ENCODE measurements around the gene SCCPDH. TPM values are rescaled to one million over a fixed set of nuclear protein-coding genes. Genes with fewer than 3 reads are reported as not detected.

Gene SCCPDH
- polyA plus RNA-seq, 2 of the 4 experiments (the other 2 are of a cell fraction), result 49.3 to 59.8 TPM

DNA sequence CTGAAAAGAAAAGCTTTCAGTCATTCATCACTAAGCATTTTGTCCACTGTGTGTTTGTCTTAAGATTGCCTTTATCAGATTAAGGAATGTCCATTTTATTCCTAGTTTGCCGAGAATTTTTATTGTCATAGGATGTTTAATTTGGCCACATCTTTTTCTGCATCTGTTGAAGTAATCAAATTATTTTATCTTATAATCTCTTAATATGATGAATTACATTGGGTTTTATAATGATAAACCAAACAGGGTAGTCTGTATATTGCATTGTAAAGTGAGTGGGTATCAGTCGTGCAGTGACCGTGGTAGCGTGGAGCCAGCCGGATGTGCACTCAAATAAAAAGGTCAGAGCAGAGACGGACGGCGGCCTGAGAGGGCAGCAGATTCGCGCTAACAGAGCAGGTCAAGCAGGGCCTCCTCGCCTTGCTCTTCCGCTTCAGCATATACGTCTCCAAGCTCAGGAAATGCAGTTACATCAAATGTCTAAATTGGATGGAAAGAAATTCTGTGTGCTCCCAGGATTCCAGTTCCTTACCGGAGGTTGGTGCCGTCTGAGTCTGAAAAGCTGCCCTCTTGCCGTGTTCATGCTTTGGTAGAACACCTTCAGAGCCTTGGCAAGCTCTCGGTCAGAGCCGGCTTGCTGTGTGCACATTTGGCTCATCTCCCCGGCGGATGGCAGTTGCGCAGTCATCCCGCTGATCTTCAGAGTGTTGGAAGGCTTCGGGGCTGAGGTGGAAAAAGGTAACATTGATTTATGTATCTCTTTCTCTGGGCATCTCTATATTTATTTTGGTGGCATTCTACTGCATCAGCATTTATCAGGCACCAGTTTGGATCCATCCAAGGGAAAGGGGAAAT is 51.5 kb downstream of the SCCPDH start:
- ChIA-PET POLR2A (no interaction called here), CTCF (no interaction called here)
- WGBS (ENCODE audit: missing lambda C conversion rate), result 91% methylated on average over 23 of the region's 23 CpGs
- Histone ChIP-seq H3K4me2 (no peak overlapping the region), H3K4me3 (no peak overlapping the region), H3K4me1 (no peaks in the 10 kb centered on the region), H3K9me3 (no peaks in the 10 kb centered on the region), H3K27ac (no peak overlapping the region)
- DNase-seq (ENCODE audit: low read depth in 1 of 2, low spot score in 1 of 2) (no peak), FAIRE-seq (no peak), ATAC-seq (no peak)
- no peak for TF ChIP-seq KDM5A (IDR thresholded peaks at IDR 0.05)
- TF ChIP-seq MAFK (IDR thresholded peaks at IDR 0.05; ENCODE audit: partially characterized antibody), result peak; percentile 32

DNA sequence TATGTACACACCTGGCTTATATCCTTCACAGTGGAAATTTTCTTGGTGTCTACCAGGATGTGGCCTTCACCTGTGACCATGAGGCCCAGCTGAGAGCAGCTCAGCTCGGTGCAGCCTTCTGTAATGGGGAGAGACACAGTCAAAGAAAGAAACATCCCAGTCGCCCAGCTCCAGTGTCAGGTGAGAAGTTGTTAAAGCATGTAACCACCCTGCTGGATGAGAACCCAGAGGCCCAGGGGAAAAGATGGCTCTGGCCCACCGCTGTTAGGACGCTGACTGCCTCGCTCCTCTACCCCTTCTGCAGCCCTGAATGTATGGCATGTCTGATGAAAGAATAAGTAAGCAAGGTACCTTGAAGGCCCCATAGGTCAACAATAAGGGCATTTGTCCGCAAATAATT is 52.7 kb downstream of the SCCPDH start:
- no peak for TF ChIP-seq PHF8 (IDR thresholded peaks at IDR 0.05; ENCODE audit: borderline replicate concordance, low read depth)
- TF ChIP-seq RCOR1 (IDR thresholded peaks at IDR 0.05; ENCODE audit: low read depth, low read length), result no peak
- TF ChIP-seq, protein P1, sequence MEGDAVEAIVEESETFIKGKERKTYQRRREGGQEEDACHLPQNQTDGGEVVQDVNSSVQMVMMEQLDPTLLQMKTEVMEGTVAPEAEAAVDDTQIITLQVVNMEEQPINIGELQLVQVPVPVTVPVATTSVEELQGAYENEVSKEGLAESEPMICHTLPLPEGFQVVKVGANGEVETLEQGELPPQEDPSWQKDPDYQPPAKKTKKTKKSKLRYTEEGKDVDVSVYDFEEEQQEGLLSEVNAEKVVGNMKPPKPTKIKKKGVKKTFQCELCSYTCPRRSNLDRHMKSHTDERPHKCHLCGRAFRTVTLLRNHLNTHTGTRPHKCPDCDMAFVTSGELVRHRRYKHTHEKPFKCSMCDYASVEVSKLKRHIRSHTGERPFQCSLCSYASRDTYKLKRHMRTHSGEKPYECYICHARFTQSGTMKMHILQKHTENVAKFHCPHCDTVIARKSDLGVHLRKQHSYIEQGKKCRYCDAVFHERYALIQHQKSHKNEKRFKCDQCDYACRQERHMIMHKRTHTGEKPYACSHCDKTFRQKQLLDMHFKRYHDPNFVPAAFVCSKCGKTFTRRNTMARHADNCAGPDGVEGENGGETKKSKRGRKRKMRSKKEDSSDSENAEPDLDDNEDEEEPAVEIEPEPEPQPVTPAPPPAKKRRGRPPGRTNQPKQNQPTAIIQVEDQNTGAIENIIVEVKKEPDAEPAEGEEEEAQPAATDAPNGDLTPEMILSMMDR (IDR thresholded peaks at IDR 0.05), result no peak
- no peak for TF ChIP-seq POLR2A (IDR thresholded peaks at IDR 0.05; ENCODE audit: low read length)
- no peak for TF ChIP-seq CHD2 (IDR thresholded peaks at IDR 0.05; ENCODE audit: low read length, partially characterized antibody)
- TF ChIP-seq ZSCAN20 (CRISPR knock-in tag; IDR thresholded peaks at IDR 0.05), result no peak
- TF ChIP-seq RAD21 (conservative IDR thresholded peaks at IDR 0.05 in 1 of 2, IDR thresholded peaks at IDR 0.05 in 1 of 2), result no peak
- TF ChIP-seq FOXS1 (CRISPR knock-in tag; IDR thresholded peaks at IDR 0.05), result no peak
- DNase-seq (ENCODE audit: low read depth in 1 of 2, low spot score in 1 of 2) (no peak), FAIRE-seq (no peak), ATAC-seq (no peak)
- WGBS (ENCODE audit: missing lambda C conversion rate), result 88% methylated on average over 6 of the region's 6 CpGs
- Histone ChIP-seq H3K27ac (no peak overlapping the region), H3K4me1 (no peaks in the 10 kb centered on the region), H3K4me3 (no peak overlapping the region), H3K9me3 (no peaks in the 10 kb centered on the region), H3K4me2 (no peak overlapping the region)
- POLR2A ChIA-PET, result no interaction called here
- CTCF ChIA-PET, result interaction anchor here (0.6 kb wide), 1 partner anchor 1624 kb away, joined by 3 read pairs; no protein-coding TSS in a partner anchor

DNA sequence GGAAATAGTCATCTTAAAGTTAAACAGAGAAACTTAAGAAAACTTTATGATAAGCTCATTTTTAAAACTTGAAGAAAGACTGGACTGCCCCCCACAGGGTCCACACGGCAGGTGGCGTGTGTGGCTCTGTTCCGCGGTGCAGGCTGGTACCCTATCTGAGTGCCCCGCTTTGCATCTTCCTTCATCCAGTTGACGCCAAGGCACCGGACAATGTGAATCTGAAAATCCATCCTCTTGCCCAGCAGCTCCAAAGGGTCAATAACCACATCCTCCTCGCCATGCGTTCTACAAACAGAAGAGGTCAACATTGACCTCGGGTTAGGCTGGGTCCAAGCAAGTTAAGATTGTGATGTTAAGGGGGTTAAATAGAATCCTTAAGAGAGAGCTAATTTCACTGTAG is 54.5 kb downstream of the SCCPDH start:
- 75% methylated on average over 10 of the region's 10 CpGs for WGBS (ENCODE audit: missing lambda C conversion rate)
- H3K9me3 ChIP-seq, result no peaks in the 10 kb centered on the region
- no peaks in the 10 kb centered on the region for H3K4me1 ChIP-seq
- TF ChIP-seq RNF2 (IDR thresholded peaks at IDR 0.05; ENCODE audit: borderline replicate concordance, low read depth), result no peak
- ATAC-seq, result no peak
- ChIA-PET CTCF (interaction anchor here (0.6 to 1.6 kb wide), 5 partner anchors 12 to 1520 kb away, joined by 3 to 5 read pairs (median 3); no protein-coding TSS in a partner anchor), POLR2A (no interaction called here)
- H3K27ac ChIP-seq, result no peak overlapping the region
- no peak for DNase-seq (ENCODE audit: low read depth in 1 of 2, low spot score in 1 of 2)
- no peak for FAIRE-seq
- H3K4me2 ChIP-seq, result no peak overlapping the region
- H3K4me3 ChIP-seq, result no peak overlapping the region

DNA sequence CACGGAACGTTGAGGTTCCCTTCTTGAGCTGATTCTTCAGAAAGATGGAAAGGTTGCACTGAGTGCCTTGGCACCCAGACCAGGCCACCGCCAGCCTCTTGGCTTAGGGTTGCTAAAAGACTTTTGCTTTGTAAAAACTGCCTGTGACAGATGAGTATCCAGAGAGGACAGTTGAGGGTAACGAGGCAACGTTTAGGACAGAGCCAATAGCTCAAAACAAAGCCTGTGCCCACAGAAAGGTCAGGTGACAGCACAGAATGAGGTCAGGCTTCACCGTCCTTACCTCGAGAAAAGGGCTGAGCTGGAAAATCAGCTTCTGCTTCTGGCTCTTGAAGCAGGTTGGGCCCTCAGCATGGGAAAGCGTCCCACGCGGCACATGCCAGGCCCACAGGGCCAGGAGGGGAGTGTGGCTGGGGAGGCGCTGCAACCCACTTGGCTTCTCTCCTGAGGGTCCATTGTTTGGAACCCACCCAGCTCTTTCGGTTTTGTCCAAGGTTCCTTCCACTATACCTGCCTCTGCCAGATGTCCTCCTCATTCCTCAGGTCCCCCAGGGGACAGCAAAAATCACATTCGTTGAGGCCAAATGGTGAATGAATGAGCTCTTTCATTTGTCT is 55.5 kb downstream of the SCCPDH start:
- DNase-seq (ENCODE audit: low read depth in 1 of 2, low spot score in 1 of 2) (no peak), FAIRE-seq (no peak), ATAC-seq (no peak)
- H3K4me3 ChIP-seq, result no peak overlapping the region
- H3K27ac ChIP-seq, result no peak overlapping the region
- H3K4me2 ChIP-seq, result no peak overlapping the region
- 94% methylated on average over 13 of the region's 13 CpGs for WGBS (ENCODE audit: missing lambda C conversion rate)
- TF ChIP-seq, protein P2, sequence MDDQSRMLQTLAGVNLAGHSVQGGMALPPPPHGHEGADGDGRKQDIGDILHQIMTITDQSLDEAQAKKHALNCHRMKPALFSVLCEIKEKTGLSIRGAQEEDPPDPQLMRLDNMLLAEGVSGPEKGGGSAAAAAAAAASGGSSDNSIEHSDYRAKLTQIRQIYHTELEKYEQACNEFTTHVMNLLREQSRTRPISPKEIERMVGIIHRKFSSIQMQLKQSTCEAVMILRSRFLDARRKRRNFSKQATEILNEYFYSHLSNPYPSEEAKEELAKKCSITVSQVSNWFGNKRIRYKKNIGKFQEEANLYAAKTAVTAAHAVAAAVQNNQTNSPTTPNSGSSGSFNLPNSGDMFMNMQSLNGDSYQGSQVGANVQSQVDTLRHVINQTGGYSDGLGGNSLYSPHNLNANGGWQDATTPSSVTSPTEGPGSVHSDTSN (IDR thresholded peaks at IDR 0.05), result no peak
- TF ChIP-seq, protein P3, sequence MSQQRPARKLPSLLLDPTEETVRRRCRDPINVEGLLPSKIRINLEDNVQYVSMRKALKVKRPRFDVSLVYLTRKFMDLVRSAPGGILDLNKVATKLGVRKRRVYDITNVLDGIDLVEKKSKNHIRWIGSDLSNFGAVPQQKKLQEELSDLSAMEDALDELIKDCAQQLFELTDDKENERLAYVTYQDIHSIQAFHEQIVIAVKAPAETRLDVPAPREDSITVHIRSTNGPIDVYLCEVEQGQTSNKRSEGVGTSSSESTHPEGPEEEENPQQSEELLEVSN (IDR thresholded peaks at IDR 0.05; ENCODE audit: borderline replicate concordance, low read depth), result no peak
- ChIA-PET POLR2A (no interaction called here), CTCF (interaction anchor here (1.1 to 1.4 kb wide), 3 partner anchors 12 to 90 kb away, joined by 3 to 5 read pairs (median 3); no protein-coding TSS in a partner anchor)
- no peaks in the 10 kb centered on the region for H3K9me3 ChIP-seq
- H3K4me1 ChIP-seq, result no peaks in the 10 kb centered on the region

All from A549 (cell line).